ENCODE results near the gene ASB6. TPM values are rescaled to one million over a fixed set of nuclear protein-coding genes. Genes with fewer than 3 reads are reported as not detected.

ASB6 gene
- total and polyA plus RNA-seq, 2 donors (not counting 1 experiment from before 2014, with no cell fraction given) = 27.7 to 27.9 TPM

DNA sequence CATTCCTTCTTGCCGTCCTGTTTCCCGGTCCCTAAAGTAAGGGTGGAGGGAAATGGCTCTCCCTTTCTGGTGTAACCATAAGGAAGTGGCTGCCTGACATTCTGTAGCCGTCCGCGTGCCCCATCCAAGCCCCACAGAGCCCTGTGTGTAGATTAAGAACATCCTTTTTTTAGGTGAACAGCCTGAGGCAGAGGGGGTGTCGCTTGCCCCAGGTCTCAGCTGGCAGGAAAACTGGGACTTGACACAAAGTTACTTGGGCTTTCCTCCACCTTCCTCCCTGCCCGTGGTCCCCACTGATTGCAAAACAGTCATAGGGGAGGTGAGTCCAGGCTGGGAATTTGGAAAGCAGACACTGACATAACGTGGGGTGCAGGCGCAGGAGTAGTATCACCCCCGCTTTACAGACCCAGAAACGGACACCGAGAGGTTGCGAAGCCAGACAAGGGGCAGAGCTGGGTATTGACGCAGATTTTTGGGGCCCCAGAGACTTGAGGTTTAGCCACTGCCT lies 43.8 kb downstream of the ASB6 start:
- H4K20me1 ChIP-seq (ENCODE audit: control insufficient read depth, insufficient read depth, low read length, poor library complexity, severe bottlenecking) = no peaks in the 10 kb centered on the region
- 43% methylated on average over 10 of the region's 14 CpGs for WGBS (ENCODE audit: insufficient coverage)
- peak overlapping the region in 2 of 5 experiments; percentile 23 for H3K4me3 ChIP-seq (ENCODE audit: control extremely low read depth in 1 of 5, extremely low read depth in 1 of 5, insufficient read depth in 1 of 5, low read depth in 2 of 5, low read length in 4 of 5)
- peaks cover 14 to 15% of the 10 kb centered on the region in 2 donors for H3K4me1 ChIP-seq (ENCODE audit: control insufficient read depth in 2 of 2, insufficient read depth in 2 of 2, low read length in 2 of 2)
- no peak overlapping the region for H3K27ac ChIP-seq (ENCODE audit: low read length in 2 of 2)
- Mint-ChIP-seq H3K4me1 (peaks cover 12% of the 10 kb centered on the region), H3K27ac (peak overlapping the region; percentile 32), H3K9me3 (ENCODE audit: insufficient read depth) (no peaks in the 10 kb centered on the region), H3K27me3 (peaks cover 50% of the 10 kb centered on the region), H3K4me3 (peak overlapping the region; percentile 45)
- DNase-seq (peak; percentile 38), ATAC-seq (ENCODE audit: low read depth) (peak; percentile 55)
- ChIA-PET CTCF (no interaction called here), POLR2A (no interaction called here)
- H3K27me3 ChIP-seq (replicated peaks in 1 of 4; ENCODE audit: control extremely low read depth in 1 of 4, control insufficient read depth in 3 of 4, insufficient read depth in 4 of 4, low read length in 3 of 4) = peaks cover 0 to 40% (median 11%) of the 10 kb centered on the region in 4 experiments
- H3K79me2 ChIP-seq (ENCODE audit: control insufficient read depth, insufficient read depth, low read length) = no peaks in the 10 kb centered on the region
- intact Hi-C loops (cut with micrococcal nuclease) = no loop called here
- H3K4me2 ChIP-seq (replicated peaks; ENCODE audit: low read depth, low read length, poor library complexity, severe bottlenecking) = peak overlapping the region; percentile 69
- no peaks in the 10 kb centered on the region for H3K36me3 ChIP-seq (replicated peaks in 1 of 2; ENCODE audit: control extremely low read depth in 1 of 2, control insufficient read depth in 1 of 2, extremely low read depth in 1 of 2, insufficient read depth in 2 of 2, low read length in 1 of 2)
- peak overlapping the region; percentile 49 for H2AFZ ChIP-seq (ENCODE audit: insufficient read depth, low read depth, low read length, poor library complexity, severe bottlenecking)
- H3K9me3 ChIP-seq (ENCODE audit: control extremely low read depth in 1 of 3, control insufficient read depth in 2 of 3, insufficient read depth in 1 of 3, low read length in 2 of 3) = peaks cover 0 to 9% (median 0%) of the 10 kb centered on the region in 3 donors
- no peak for TF ChIP-seq EZH2 (IDR thresholded peaks at IDR 0.05; ENCODE audit: borderline replicate concordance, insufficient read depth, low read depth, low read length, poor library complexity, severe bottlenecking)
- TF ChIP-seq, protein P1, sequence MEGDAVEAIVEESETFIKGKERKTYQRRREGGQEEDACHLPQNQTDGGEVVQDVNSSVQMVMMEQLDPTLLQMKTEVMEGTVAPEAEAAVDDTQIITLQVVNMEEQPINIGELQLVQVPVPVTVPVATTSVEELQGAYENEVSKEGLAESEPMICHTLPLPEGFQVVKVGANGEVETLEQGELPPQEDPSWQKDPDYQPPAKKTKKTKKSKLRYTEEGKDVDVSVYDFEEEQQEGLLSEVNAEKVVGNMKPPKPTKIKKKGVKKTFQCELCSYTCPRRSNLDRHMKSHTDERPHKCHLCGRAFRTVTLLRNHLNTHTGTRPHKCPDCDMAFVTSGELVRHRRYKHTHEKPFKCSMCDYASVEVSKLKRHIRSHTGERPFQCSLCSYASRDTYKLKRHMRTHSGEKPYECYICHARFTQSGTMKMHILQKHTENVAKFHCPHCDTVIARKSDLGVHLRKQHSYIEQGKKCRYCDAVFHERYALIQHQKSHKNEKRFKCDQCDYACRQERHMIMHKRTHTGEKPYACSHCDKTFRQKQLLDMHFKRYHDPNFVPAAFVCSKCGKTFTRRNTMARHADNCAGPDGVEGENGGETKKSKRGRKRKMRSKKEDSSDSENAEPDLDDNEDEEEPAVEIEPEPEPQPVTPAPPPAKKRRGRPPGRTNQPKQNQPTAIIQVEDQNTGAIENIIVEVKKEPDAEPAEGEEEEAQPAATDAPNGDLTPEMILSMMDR (IDR thresholded peaks at IDR 0.05) = no peak
- H3K9ac ChIP-seq (ENCODE audit: low read length) = peak overlapping the region; percentile 26

DNA sequence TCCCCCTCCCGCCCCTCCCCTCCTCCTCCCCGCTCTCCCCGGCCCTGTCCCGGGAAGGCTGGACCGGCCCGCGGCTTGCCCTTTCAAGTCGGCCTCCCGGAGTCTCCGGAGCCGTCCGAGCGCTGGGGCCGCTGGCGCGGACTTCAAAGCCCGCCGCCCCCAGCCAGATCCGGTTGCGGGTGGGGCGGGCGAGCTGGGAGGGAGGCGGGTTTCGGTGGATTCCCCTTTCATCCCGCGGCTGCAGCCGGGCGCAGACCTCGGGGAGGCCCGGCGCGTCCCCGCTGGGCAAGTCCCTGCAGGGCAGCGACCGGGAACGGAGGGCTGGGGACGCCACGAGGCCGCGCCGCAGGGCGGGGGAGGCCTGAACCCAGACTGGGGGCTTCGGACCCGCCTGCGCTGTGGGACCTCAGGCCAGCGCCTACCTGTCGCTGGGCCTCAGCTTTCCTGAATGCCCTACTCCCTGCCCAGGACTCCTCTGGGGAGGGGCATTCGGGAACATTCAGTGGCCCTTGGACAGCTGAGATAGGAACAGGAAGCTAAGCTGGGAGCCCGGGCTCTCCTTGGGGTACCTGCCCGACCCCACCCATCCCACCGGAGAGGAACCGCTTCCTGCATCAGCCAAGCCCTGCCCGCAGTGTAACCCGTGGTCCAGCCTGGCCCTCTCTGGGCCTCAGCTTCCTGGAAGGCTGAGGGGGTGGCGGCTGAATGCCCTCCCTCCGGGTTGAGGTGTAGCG lies 44.4 kb downstream of the ASB6 start:
- Histone ChIP-seq H3K4me2 (replicated peaks; ENCODE audit: low read depth, low read length, poor library complexity, severe bottlenecking) (peak overlapping the region; percentile 69), H4K20me1 (ENCODE audit: control insufficient read depth, insufficient read depth, low read length, poor library complexity, severe bottlenecking) (no peaks in the 10 kb centered on the region), H3K79me2 (ENCODE audit: control insufficient read depth, insufficient read depth, low read length) (no peaks in the 10 kb centered on the region), H3K36me3 (replicated peaks in 1 of 2; ENCODE audit: control extremely low read depth in 1 of 2, control insufficient read depth in 1 of 2, extremely low read depth in 1 of 2, insufficient read depth in 2 of 2, low read length in 1 of 2) (no peaks in the 10 kb centered on the region), H3K4me3 (ENCODE audit: control extremely low read depth in 1 of 5, extremely low read depth in 1 of 5, insufficient read depth in 1 of 5, low read depth in 2 of 5, low read length in 4 of 5) (peak overlapping the region in 3 of 5 experiments; percentile 7 to 23 (median 23)), H3K9me3 (ENCODE audit: control extremely low read depth in 1 of 3, control insufficient read depth in 2 of 3, insufficient read depth in 1 of 3, low read length in 2 of 3) (peaks cover 0 to 9% (median 0%) of the 10 kb centered on the region in 3 donors), H3K4me1 (ENCODE audit: control insufficient read depth in 2 of 2, insufficient read depth in 2 of 2, low read length in 2 of 2) (peaks cover 14 to 15% of the 10 kb centered on the region in 2 donors), H2AFZ (ENCODE audit: insufficient read depth, low read depth, low read length, poor library complexity, severe bottlenecking) (peak overlapping the region; percentile 49), H3K9ac (ENCODE audit: low read length) (peak overlapping the region; percentile 26), H3K27me3 (replicated peaks in 1 of 4; ENCODE audit: control extremely low read depth in 1 of 4, control insufficient read depth in 3 of 4, insufficient read depth in 4 of 4, low read length in 3 of 4) (peaks cover 0 to 40% (median 11%) of the 10 kb centered on the region in 4 experiments), H3K27ac (ENCODE audit: low read length in 2 of 2) (no peak overlapping the region)
- Mint-ChIP-seq H3K27ac (no peak overlapping the region), H3K4me1 (peaks cover 12% of the 10 kb centered on the region), H3K9me3 (ENCODE audit: insufficient read depth) (no peaks in the 10 kb centered on the region), H3K4me3 (peak overlapping the region; percentile 45), H3K27me3 (peaks cover 50% of the 10 kb centered on the region)
- ATAC-seq (ENCODE audit: low read depth) = peak; percentile 31
- TF ChIP-seq, protein P1 (IDR thresholded peaks at IDR 0.05) = no peak
- TF ChIP-seq EZH2 (IDR thresholded peaks at IDR 0.05; ENCODE audit: borderline replicate concordance, insufficient read depth, low read depth, low read length, poor library complexity, severe bottlenecking) = no peak
- POLR2A ChIA-PET = interaction anchor here (1.1 kb wide), 1 partner anchor 420 kb away, joined by 3 read pairs; the partner anchor contains the start of gene IER5L
- 3% methylated on average over 50 of the region's 57 CpGs for WGBS (ENCODE audit: insufficient coverage)
- intact Hi-C loops (cut with micrococcal nuclease) = no loop called here
- DNase-seq = peak; percentile 42
- CTCF ChIA-PET = interaction anchor here (0.9 kb wide), 1 partner anchor 11 kb away, joined by 3 read pairs; no protein-coding TSS in a partner anchor
